H1 (cell line): ENCODE measurements around the gene CRBN. TPM values are rescaled to one million over a fixed set of nuclear protein-coding genes. Genes with fewer than 3 reads are reported as not detected.
A peak's percentile ranks its signal among the peaks of the same experiment; 100 is the strongest.

Experiments
- CTCF ChIA-PET: fragments of 300-600 bp; sonication (Branson Sonifier 250); formaldehyde crosslinking; loops from one replicate; lab custom pipeline; 2021; ENCODE audit not compliant: partially characterized antibody; lab: Charles Lee
- POLR2A ChIA-PET: fragments of 300-600 bp; sonication (Branson Sonifier 250); formaldehyde crosslinking; loops from one replicate; lab custom pipeline; 2021; ENCODE audit warnings: inconsistent platforms; ENCODE audit not compliant: partially characterized antibody; lab: Charles Lee
- DNase-seq, 2 experiments: peaks; one replicate each; pipeline versions ENCODE4 v3.0.0 to v3.0.0-alpha.2; 2010 to 2022; ENCODE audit warnings: low spot score in 2 of 2, low read depth in 1 of 2, mixed read lengths in 1 of 2
- FAIRE-seq: peaks from 2 replicates; lab custom pipeline; 2011; peaks lifted over from hg19 to GRCh38; lab: Jason Lieb, UNC
- H2AFZ ChIP-seq: 2 replicates; pipeline ENCODE4 v1.8.1; 2012; ENCODE audit warnings: low read length, inconsistent platforms
- H2AK5ac ChIP-seq: 2 replicates; pipeline ENCODE4 v1.6.1; 2013; ENCODE audit warnings: low read depth, low read length
- H2BK120ac ChIP-seq: replicated peaks from 2 replicates; pipeline ENCODE3; 2013; ENCODE audit warnings: low read depth, low read length, inconsistent platforms
- H2BK12ac ChIP-seq: 2 replicates; pipeline ENCODE4 v1.6.1; 2013; ENCODE audit warnings: low read depth, low read length
- H2BK15ac ChIP-seq: 2 replicates; pipeline ENCODE4 v1.6.1; 2013; ENCODE audit warnings: low read length
- H2BK20ac ChIP-seq: 2 replicates; pipeline ENCODE4 v1.6.1; 2013; ENCODE audit warnings: low read length
- H2BK5ac ChIP-seq: 2 replicates; pipeline ENCODE4 v1.6.1; 2013; ENCODE audit warnings: low read depth, low read length
- H3K14ac ChIP-seq: 2 replicates; pipeline ENCODE4 v1.6.1; 2013; ENCODE audit warnings: inconsistent platforms; ENCODE audit not compliant: insufficient read length
- H3K18ac ChIP-seq: 2 replicates; pipeline ENCODE4 v1.6.1; 2013; ENCODE audit warnings: low read length; ENCODE audit errors: extremely low read depth
- H3K23ac ChIP-seq: 2 replicates; pipeline ENCODE4 v1.6.1; 2013; ENCODE audit warnings: inconsistent platforms; ENCODE audit not compliant: insufficient read length
- H3K23me2 ChIP-seq: 2 replicates; pipeline ENCODE4 v1.6.1; 2013; ENCODE audit warnings: low read depth, low read length
- H3K27ac ChIP-seq: 2 replicates; pipeline ENCODE4 v1.6.1; 2011; ENCODE audit warnings: low read depth, low read length, inconsistent platforms
- H3K27me3 ChIP-seq, 4 experiments: replicated peaks in 1 of 4; 1 replicate in 1 of 4; 2 replicates in 3 of 4; pipeline versions ENCODE4 v1.6.1 to v1.8.1; 2011 to 2013; ENCODE audit warnings: low read length in 3 of 4, mild to moderate bottlenecking in 3 of 4, inconsistent platforms in 2 of 4, mixed read lengths in 2 of 4, moderate library complexity in 1 of 4; ENCODE audit not compliant: control insufficient read depth in 3 of 4, insufficient read depth in 3 of 4; ENCODE audit errors: extremely low read depth in 1 of 4
- H3K36me3 ChIP-seq, 4 experiments: 2 replicates each; pipeline versions ENCODE4 v1.6.1 to v1.8.1; 2011 to 2013; ENCODE audit warnings: mild to moderate bottlenecking in 4 of 4, low read length in 3 of 4, moderate library complexity in 2 of 4, control low read depth in 1 of 4, inconsistent platforms in 1 of 4; ENCODE audit not compliant: insufficient read depth in 4 of 4, control insufficient read depth in 2 of 4
- H3K4ac ChIP-seq: replicated peaks from 2 replicates; pipeline ENCODE3; 2013; ENCODE audit warnings: low read length, low read depth, mixed read lengths, inconsistent platforms; ENCODE audit not compliant: insufficient read length
- H3K4me1 ChIP-seq, 4 experiments: replicated peaks in 1 of 4; 1 replicate in 1 of 4; 2 replicates in 3 of 4; pipeline versions ENCODE4 v1.6.1 to v1.8.1; 2011 to 2013; ENCODE audit warnings: low read length in 3 of 4, inconsistent platforms in 2 of 4, mixed read lengths in 1 of 4; ENCODE audit not compliant: insufficient read depth in 4 of 4, control insufficient read depth in 3 of 4
- H3K4me2 ChIP-seq, 2 experiments: 2 replicates each; pipeline versions ENCODE4 v1.6.1 to v1.8.1; 2011 to 2013; ENCODE audit warnings: low read depth in 2 of 2, low read length in 2 of 2, control low read depth in 1 of 2, inconsistent platforms in 1 of 2, mild to moderate bottlenecking in 1 of 2; ENCODE audit not compliant: insufficient read depth in 1 of 2
- H3K4me3 ChIP-seq, 4 experiments: fragments of 200-600, 300-600 bp in 1 of 4; sonication (generic), shearing (Covaris generic), sonication (Bioruptor Twin) in 1 of 4; 2 replicates each; pipeline versions ENCODE4 v1.5.1 to v1.8.1; 2011 to 2016; ENCODE audit warnings: low read length in 4 of 4, low read depth in 3 of 4, control low read depth in 2 of 4, inconsistent platforms in 2 of 4, mild to moderate bottlenecking in 2 of 4, mixed read lengths in 1 of 4, moderate library complexity in 1 of 4; ENCODE audit not compliant: insufficient read depth in 2 of 4; ENCODE audit errors: extremely low read depth in 1 of 4
- H3K56ac ChIP-seq: replicated peaks from 2 replicates; pipeline ENCODE3; 2013; ENCODE audit warnings: low read depth, mild to moderate bottlenecking, mixed read lengths, low read length, inconsistent platforms; ENCODE audit not compliant: insufficient read length
- H3K79me1 ChIP-seq: 2 replicates; pipeline ENCODE4 v1.6.1; 2013; ENCODE audit warnings: low read depth, low read length, control low read depth
- H3K79me2 ChIP-seq, 2 experiments: 2 replicates each; pipeline versions ENCODE4 v1.6.1 to v1.8.1; 2012 to 2013; ENCODE audit warnings: low read length in 2 of 2, mild to moderate bottlenecking in 2 of 2, inconsistent platforms in 1 of 2; ENCODE audit not compliant: insufficient read depth in 2 of 2, control insufficient read depth in 1 of 2
- H3K9ac ChIP-seq, 4 experiments: replicated peaks in 1 of 4; 1 replicate in 1 of 4; 2 replicates in 3 of 4; pipeline versions ENCODE4 v1.6.1 to v1.8.1; 2011 to 2013; ENCODE audit warnings: low read depth in 3 of 4, low read length in 3 of 4, control low read depth in 2 of 4, mild to moderate bottlenecking in 2 of 4, moderate library complexity in 2 of 4, inconsistent platforms in 1 of 4; ENCODE audit errors: extremely low read depth in 1 of 4
- H3K9me3 ChIP-seq, 2 experiments: 2 replicates each; pipeline versions ENCODE4 v1.6.1 to v1.8.1; 2012 to 2013; ENCODE audit warnings: mild to moderate bottlenecking in 2 of 2, moderate library complexity in 2 of 2, control low read depth in 1 of 2, inconsistent platforms in 1 of 2, low read depth in 1 of 2, low read length in 1 of 2, mixed read lengths in 1 of 2; ENCODE audit not compliant: insufficient read depth in 2 of 2
- H4K20me1 ChIP-seq, 2 experiments: replicated peaks in 1 of 2; 2 replicates each; pipeline versions ENCODE3 to v1.8.1; 2011 to 2013; ENCODE audit warnings: inconsistent platforms in 2 of 2, low read length in 2 of 2, mild to moderate bottlenecking in 1 of 2; ENCODE audit not compliant: insufficient read depth in 2 of 2, control insufficient read depth in 1 of 2
- H4K5ac ChIP-seq: 2 replicates; pipeline ENCODE4 v1.6.1; 2013; ENCODE audit warnings: low read length, low read depth, mixed read lengths, inconsistent platforms; ENCODE audit not compliant: insufficient read length
- H4K8ac ChIP-seq: 2 replicates; pipeline ENCODE4 v1.8.0; 2013; ENCODE audit warnings: mild to moderate bottlenecking, moderate library complexity, low read length, inconsistent platforms; ENCODE audit not compliant: insufficient read depth; ENCODE audit errors: extremely low read depth
- H4K91ac ChIP-seq: replicated peaks from 2 replicates; pipeline ENCODE3; 2013; ENCODE audit warnings: low read length, mixed read lengths, inconsistent platforms; ENCODE audit not compliant: insufficient read length
- EGR1 ChIP-seq: IDR thresholded peaks from 2 replicates; pipeline ENCODE4 v1.6.1; 2011; ENCODE audit warnings: low read depth, low read length, borderline replicate concordance
- POLR2A ChIP-seq, 2 experiments: IDR thresholded peaks; 1 replicate in 1 of 2; 2 replicates in 1 of 2; pipeline ENCODE4 v1.6.1; 2011; ENCODE audit warnings: low read depth in 2 of 2, low read length in 2 of 2, mild to moderate bottlenecking in 2 of 2; ENCODE audit errors: control extremely low read depth in 1 of 2
- WGBS, 2 experiments: shearing (Covaris generic) in 1 of 2; methylation state at CpG; one replicate each; pipeline versions ENCODE4 v1.1.6 to v1.1.7; 2013 to 2015; ENCODE audit warnings: low lambda C conversion rate in 2 of 2, mixed read lengths in 2 of 2, inconsistent platforms in 1 of 2, low coverage in 1 of 2, missing lambda C conversion rate in 1 of 2; ENCODE audit not compliant: insufficient replicate concordance in 2 of 2, insufficient coverage in 1 of 2, insufficient read length in 1 of 2; ENCODE audit errors: extremely low coverage in 1 of 2, missing lambda C conversion rate in 1 of 2; 5-methylcytosine and 5-hydroxymethylcytosine counted together
- polyA plus RNA-seq, 7 experiments: library from polyadenylated mRNA; depleted of rRNA in 3 of 7; stranded (reverse) in 5 of 7; unstranded in 2 of 7; fragments of >200 nt in 5 of 7; fragments of 200-250 nt in 2 of 7; gene quantifications; 1 replicate in 5 of 7; 2 replicates in 1 of 7; 4 replicates in 1 of 7; pipeline versions ENCODE4 v1.2.1 to v1.2.3, GENCODE V29; 2011 to 2013; ENCODE audit warnings: missing spikeins in 2 of 7, mixed read lengths in 2 of 7
- total RNA-seq: library from RNA; stranded (reverse); fragmentation: NEBNext Ultra II Directional; extraction: Animal tissue kit (Norgen Biotek cat#: 25700); gene quantifications from 2 replicates; pipeline ENCODE4 v1.2.1, GENCODE V29; 2021
- TF ChIP-seq, protein P1 (sequence below): IDR thresholded peaks from 2 replicates; pipeline ENCODE4 v1.6.1; 2012; ENCODE audit warnings: inconsistent platforms
- TF ChIP-seq, protein P2 (sequence below): IDR thresholded peaks from 2 replicates; pipeline ENCODE4 v1.6.1; 2012; ENCODE audit warnings: inconsistent platforms

The CRBN gene
- total and polyA plus RNA-seq, 2 of the 8 experiments (the other 6 are each of a cell fraction or from before 2014, with no cell fraction given): 13.4 to 30.3 TPM

DNA sequence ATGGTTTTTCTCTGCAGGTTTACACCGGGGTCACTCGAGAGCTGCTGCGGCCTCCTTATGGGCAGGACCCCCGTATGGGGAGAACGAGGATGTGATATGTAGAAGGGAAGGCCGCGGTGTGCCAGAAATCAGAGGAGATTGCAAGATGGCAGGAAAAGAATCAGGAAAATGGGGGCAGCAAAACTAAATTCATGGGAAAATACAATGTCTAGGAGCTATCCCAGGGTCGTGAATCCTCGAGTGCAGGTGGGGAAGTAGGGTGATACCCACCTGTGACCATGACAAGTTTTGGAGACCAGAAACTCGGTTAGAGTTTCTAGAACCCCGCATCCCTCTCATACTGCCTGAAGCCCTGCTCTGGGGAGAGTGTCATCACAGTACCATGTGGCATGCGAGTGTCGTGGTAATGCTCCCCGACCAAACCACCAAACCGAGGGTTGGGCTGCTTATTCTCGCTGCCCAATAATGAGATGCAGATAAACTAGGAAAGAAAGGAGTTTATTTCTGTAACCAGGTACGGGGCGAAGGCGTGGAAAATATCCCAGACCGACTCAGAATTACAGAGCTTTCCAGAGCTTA lies 52.0 kb downstream of the CRBN start:
- 45% methylated on average over 20 of the region's 20 CpGs; no CpG with 5 or more reads in 1 of the 2 experiments for WGBS, 2 experiments
- DNase-seq (no peak), FAIRE-seq (no peak)
- Histone ChIP-seq H4K8ac (peak overlapping the region; percentile 96; the same call in 1 of the 2 replicates), H3K23me2 (peaks cover 8% of the 10 kb centered on the region), H3K23ac (no peak overlapping the region), H3K9me3 (no peaks in the 10 kb centered on the region), H3K79me1 (0 out of 2 replicates have a peak, but pooled peaks cover 4% of the 10 kb centered on the region), H3K18ac (peak overlapping the region; percentile 97; the same call in 1 of the 2 replicates), H2BK15ac (no peak overlapping the region), H2BK20ac (0 out of 2 replicates have a peak overlapping the region, but pooled peaks have one; percentile 48), H3K4me2 (peak overlapping the region; percentile 91 to 93), H2AFZ (no peak overlapping the region), H3K27ac (peak overlapping the region; percentile 96), H3K27me3 (no peaks in the 10 kb centered on the region), H3K9ac (peak overlapping the region; percentile 70 to 99 (median 94)), H3K14ac (no peak overlapping the region), H2BK12ac (0 out of 2 replicates have a peak overlapping the region, but pooled peaks have one; percentile 9), H2AK5ac (0 out of 2 replicates have a peak overlapping the region, but pooled peaks have one; percentile 16), H3K56ac (no peak overlapping the region), H4K91ac (peak overlapping the region; percentile 91), H2BK120ac (no peak overlapping the region), H3K4me3 (peak overlapping the region; percentile 79 to 87 (median 84)), H4K20me1 (no peaks in the 10 kb centered on the region), H2BK5ac (0 out of 2 replicates have a peak overlapping the region, but pooled peaks have one; percentile 95), H3K79me2 (peaks cover 4 to 31% of the 10 kb centered on the region in 2 experiments; a peak in 3 of 4 replicates), H3K36me3 (peaks cover 10 to 27% (median 19%) of the 10 kb centered on the region in 4 experiments), H4K5ac (no peak overlapping the region), H3K4ac (no peak overlapping the region), H3K4me1 (peaks cover 2 to 7% (median 4%) of the 10 kb centered on the region in 4 experiments; a peak in 3 of 7 replicates)
- TF ChIP-seq, protein P1, sequence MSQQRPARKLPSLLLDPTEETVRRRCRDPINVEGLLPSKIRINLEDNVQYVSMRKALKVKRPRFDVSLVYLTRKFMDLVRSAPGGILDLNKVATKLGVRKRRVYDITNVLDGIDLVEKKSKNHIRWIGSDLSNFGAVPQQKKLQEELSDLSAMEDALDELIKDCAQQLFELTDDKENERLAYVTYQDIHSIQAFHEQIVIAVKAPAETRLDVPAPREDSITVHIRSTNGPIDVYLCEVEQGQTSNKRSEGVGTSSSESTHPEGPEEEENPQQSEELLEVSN: no peak
- TF ChIP-seq, protein P2, sequence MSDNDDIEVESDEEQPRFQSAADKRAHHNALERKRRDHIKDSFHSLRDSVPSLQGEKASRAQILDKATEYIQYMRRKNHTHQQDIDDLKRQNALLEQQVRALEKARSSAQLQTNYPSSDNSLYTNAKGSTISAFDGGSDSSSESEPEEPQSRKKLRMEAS: peak; percentile 52
- TF ChIP-seq POLR2A (IDR thresholded peaks at IDR 0.05; ENCODE audit: control extremely low read depth in 1 of 2, low read depth in 2 of 2, low read length in 2 of 2): 0 out of 3 replicates have a peak, but pooled peaks of 1 of the 2 experiments have one; percentile 4
- TF ChIP-seq EGR1: no peak
- ChIA-PET CTCF (no interaction called here), POLR2A (interaction anchor here (1.5 kb wide), 1 partner anchor 30 kb away, joined by 3 read pairs; no protein-coding TSS in a partner anchor)
